PFSK-1 (cell line): Measurements from ENCODE around the gene LGALS9.

Source experiments
- FOXP2 ChIP-seq: optimal IDR thresholded peaks from 2 replicates; pipeline ENCODE3; 2011; ENCODE audit warnings: borderline replicate concordance, control low read depth, inconsistent platforms; ENCODE audit not compliant: insufficient read depth; ENCODE audit errors: extremely low read length, extremely low read depth
- POLR2AphosphoS5 ChIP-seq: IDR thresholded peaks from 2 replicates; pipeline ENCODE4 v1.6.1; 2012; ENCODE audit warnings: low read depth, mild to moderate bottlenecking, control low read depth, low read length, moderate library complexity
- REST ChIP-seq, 2 experiments: IDR thresholded peaks; 2 replicates each; pipeline versions ENCODE4 v1.6.1 to v1.8.0; 2011 to 2012; ENCODE audit warnings: low read depth in 2 of 2, low read length in 2 of 2, control low read depth in 1 of 2, inconsistent platforms in 1 of 2, mild to moderate bottlenecking in 1 of 2, moderate library complexity in 1 of 2; ENCODE audit not compliant: insufficient read depth in 1 of 2
- SIN3A ChIP-seq: IDR thresholded peaks from 2 replicates; pipeline ENCODE4 v1.6.1; 2012; ENCODE audit warnings: mild to moderate bottlenecking, low read length, moderate library complexity, borderline replicate concordance; ENCODE audit not compliant: insufficient read depth
- TAF1 ChIP-seq: IDR thresholded peaks from 2 replicates; pipeline ENCODE4 v1.6.1; 2012; ENCODE audit warnings: low read length, control low read depth, borderline replicate concordance; ENCODE audit not compliant: insufficient read depth

The LGALS9 gene

GRCh38 chr17:27654136-27654535, 23.1 kb downstream of the LGALS9 start:
- TF ChIP-seq REST (IDR thresholded peaks at IDR 0.05; ENCODE audit: insufficient read depth in 1 of 2, low read depth in 2 of 2, low read length in 2 of 2): no peak
- TF ChIP-seq FOXP2: no peak
- no peak for TF ChIP-seq POLR2AphosphoS5
- TF ChIP-seq TAF1: no peak
- no peak for TF ChIP-seq SIN3A

GRCh38 chr17:27654654-27655524, 23.9 kb downstream of the LGALS9 start:
- TF ChIP-seq TAF1 (no peak), REST (IDR thresholded peaks at IDR 0.05; ENCODE audit: insufficient read depth in 1 of 2, low read depth in 2 of 2, low read length in 2 of 2) (0 out of 4 replicates have a peak, but pooled peaks of 1 of the 2 experiments have one; percentile 32)

GRCh38 chr17:27657620-27658019, 26.6 kb downstream of the LGALS9 start:
- TF ChIP-seq TAF1: no peak
- no peak for TF ChIP-seq POLR2AphosphoS5
- TF ChIP-seq SIN3A: peak; percentile 32; the same call in 1 of the 2 replicates
- TF ChIP-seq REST (IDR thresholded peaks at IDR 0.05; ENCODE audit: insufficient read depth in 1 of 2, low read depth in 2 of 2, low read length in 2 of 2): peak; percentile 81 to 95
- no peak for TF ChIP-seq FOXP2

- TF ChIP-seq TAF1: no peak
- TF ChIP-seq REST (IDR thresholded peaks at IDR 0.05; ENCODE audit: insufficient read depth in 1 of 2, low read depth in 2 of 2, low read length in 2 of 2): peak in 1 of 2 experiments; percentile 77; a peak in 2 of 4 replicates
These were observed 28.7 kb downstream of the LGALS9 start for GRCh38 chr17:27659683-27660082.

GRCh38 chr17:27660436-27660835, 29.4 kb downstream of the LGALS9 start:
- TF ChIP-seq SIN3A (no peak), TAF1 (no peak), POLR2AphosphoS5 (no peak), FOXP2 (no peak), REST (IDR thresholded peaks at IDR 0.05; ENCODE audit: insufficient read depth in 1 of 2, low read depth in 2 of 2, low read length in 2 of 2) (no peak)
